CD14-positive monocyte (primary cell): ENCODE measurements around the gene HOXA13. TPM values are rescaled to one million over a fixed set of nuclear protein-coding genes. Genes with fewer than 3 reads are reported as not detected.

Source experiments
- DNase-seq, 3 donors: peaks; one replicate each; pipeline ENCODE4 v3.0.0-alpha.2; 2011 to 2022
- H2AFZ ChIP-seq: 2 replicates; pipeline ENCODE4 v1.6.0; 2012; ENCODE audit warnings: mild to moderate bottlenecking, low read depth, low read length, inconsistent platforms; ENCODE audit not compliant: insufficient read depth, poor library complexity, severe bottlenecking
- H3K27ac ChIP-seq, 2 donors: 1 replicate in 1 of 2; 2 replicates in 1 of 2; pipeline ENCODE4 v1.5.1; 2012 to 2013; ENCODE audit warnings: low read length in 2 of 2, control low read depth in 1 of 2, inconsistent platforms in 1 of 2, low read depth in 1 of 2, mild to moderate bottlenecking in 1 of 2
- H3K27me3 ChIP-seq, 2 donors: one replicate each; pipeline versions ENCODE4 v1.6.0 to v1.6.1; 2011 to 2013; ENCODE audit warnings: low read length in 2 of 2; ENCODE audit not compliant: control insufficient read depth in 2 of 2, insufficient read depth in 2 of 2
- H3K36me3 ChIP-seq, 2 donors: replicated peaks in 1 of 2; 1 replicate in 1 of 2; 2 replicates in 1 of 2; pipeline versions ENCODE4 v1.5.1 to v1.6.1; 2012 to 2013; ENCODE audit warnings: low read length in 2 of 2, control low read depth in 1 of 2, inconsistent platforms in 1 of 2, mild to moderate bottlenecking in 1 of 2; ENCODE audit not compliant: insufficient read depth in 2 of 2, control insufficient read depth in 1 of 2
- H3K4me1 ChIP-seq, 2 donors: 1 replicate in 1 of 2; 2 replicates in 1 of 2; pipeline versions ENCODE4 v1.5.1 to v1.6.1; 2012 to 2013; ENCODE audit warnings: low read length in 2 of 2, control low read depth in 1 of 2, inconsistent platforms in 1 of 2, mild to moderate bottlenecking in 1 of 2, moderate library complexity in 1 of 2; ENCODE audit not compliant: insufficient read depth in 2 of 2, control insufficient read depth in 1 of 2
- H3K4me2 ChIP-seq: replicated peaks from 2 replicates; pipeline ENCODE3; 2012; ENCODE audit warnings: low read length, moderate library complexity, mild to moderate bottlenecking; ENCODE audit not compliant: poor library complexity, severe bottlenecking; ENCODE audit errors: extremely low read depth
- H3K4me3 ChIP-seq, 3 experiments: fragments of 200-600 bp in 1 of 3; sonication (generic) in 1 of 3; replicated peaks in 1 of 3; 1 replicate in 2 of 3; 2 replicates in 1 of 3; pipeline ENCODE4 v1.5.1; 2011 to 2013; ENCODE audit warnings: low read length in 3 of 3, mild to moderate bottlenecking in 3 of 3, control low read depth in 2 of 3, low read depth in 2 of 3, inconsistent platforms in 1 of 3, moderate library complexity in 1 of 3
- H3K79me2 ChIP-seq: 2 replicates; pipeline ENCODE4 v1.6.0; 2012; ENCODE audit warnings: mild to moderate bottlenecking, control low read depth, inconsistent platforms, low read length, moderate library complexity; ENCODE audit not compliant: insufficient read depth
- H3K9ac ChIP-seq: 2 replicates; pipeline ENCODE4 v1.6.0; 2017; ENCODE audit warnings: low read length, mild to moderate bottlenecking; ENCODE audit not compliant: insufficient read depth, poor library complexity, severe bottlenecking
- H3K9me3 ChIP-seq, 2 donors: replicated peaks in 1 of 2; 1 replicate in 1 of 2; 2 replicates in 1 of 2; pipeline versions ENCODE4 v1.5.1 to v1.6.1; 2012 to 2013; ENCODE audit warnings: low read length in 2 of 2, control low read depth in 1 of 2; ENCODE audit not compliant: control insufficient read depth in 1 of 2, insufficient read depth in 1 of 2
- H4K20me1 ChIP-seq: 2 replicates; pipeline ENCODE4 v1.6.0; 2012; ENCODE audit warnings: mild to moderate bottlenecking, low read length, control low read depth, moderate library complexity; ENCODE audit not compliant: insufficient read depth
- H3K27ac Mint-ChIP-seq, 7 donors: one replicate each; pipeline ENCODE4 v1.8.0; 2020; ENCODE audit warnings: mild to moderate bottlenecking in 7 of 7, mixed read lengths in 7 of 7, moderate library complexity in 6 of 7, inconsistent platforms in 2 of 7
- H3K27me3 Mint-ChIP-seq, 3 donors: one replicate each; pipeline ENCODE4 v1.8.0; 2021 to 2022; ENCODE audit warnings: low read depth in 3 of 3, mild to moderate bottlenecking in 3 of 3, mixed read lengths in 3 of 3, moderate library complexity in 3 of 3, inconsistent platforms in 1 of 3
- H3K36me3 Mint-ChIP-seq, 2 donors: one replicate each; pipeline ENCODE4 v1.8.0; 2020; ENCODE audit warnings: mixed read lengths in 2 of 2, inconsistent platforms in 1 of 2, mild to moderate bottlenecking in 1 of 2
- H3K4me1 Mint-ChIP-seq: one replicate; pipeline ENCODE4 v1.8.0; 2020; ENCODE audit warnings: mild to moderate bottlenecking, mixed read lengths
- H3K4me3 Mint-ChIP-seq, 2 donors: one replicate each; pipeline ENCODE4 v1.8.0; 2020; ENCODE audit warnings: mild to moderate bottlenecking in 2 of 2, mixed read lengths in 2 of 2, moderate library complexity in 1 of 2
- H3K9me3 Mint-ChIP-seq, 7 donors: one replicate each; pipeline ENCODE4 v1.8.0; 2020 to 2022; ENCODE audit warnings: mixed read lengths in 7 of 7, mild to moderate bottlenecking in 6 of 7, moderate library complexity in 6 of 7, inconsistent platforms in 2 of 7
- CTCF ChIP-seq: fragments of 200-600 bp; IDR thresholded peaks from one replicate; pipeline ENCODE4 v1.8.0; 2022; ENCODE audit warnings: antibody characterized with exemption, mild to moderate bottlenecking
- WGBS: methylation state at CpG from one replicate; pipeline ENCODE4 v1.1.5; 2013; ENCODE audit warnings: missing lambda C conversion rate; ENCODE audit not compliant: insufficient coverage; 5-methylcytosine and 5-hydroxymethylcytosine counted together
- intact Hi-C, 2 donors: fragments of 100-400 bp; cut with micrococcal nuclease; formaldehyde crosslinking; loops; one replicate each; pipeline versions ENCODE4 v1.15.0 to v1.15.1; 2023
- polyA plus RNA-seq, 3 donors: library from polyadenylated mRNA; depleted of rRNA in 1 of 3; unstranded in 2 of 3; stranded (reverse) in 1 of 3; fragments of 300-500 nt in 2 of 3; fragments of >200 nt in 1 of 3; fragmentation: Illumina TruSeq in 2 of 3; gene quantifications; 1 replicate in 2 of 3; 2 replicates in 1 of 3; pipeline ENCODE4 v1.2.3, GENCODE V29; 2012 to 2021

The HOXA13 gene
- polyA plus RNA-seq, 3 donors, result not detected

GRCh38 chr7:27194686-27195379 lies 5.1 kb downstream of the HOXA13 start:
- intact Hi-C loops, result loop anchor here (5.0 to 10.0 kb wide), 4 partner anchors 382 to 827 kb away; no protein-coding TSS in a partner anchor
- Mint-ChIP-seq H3K4me1 (peaks cover 45% of the 10 kb centered on the region), H3K36me3 (peaks cover 8 to 14% of the 10 kb centered on the region in 2 donors), H3K4me3 (peak overlapping the region in 1 of 2 donors; percentile 89), H3K27ac (no peak overlapping the region), H3K27me3 (peaks cover 86 to 91% (median 89%) of the 10 kb centered on the region in 3 donors), H3K9me3 (peaks cover 0 to 42% (median 21%) of the 10 kb centered on the region in 7 donors)
- peaks cover 6 to 56% of the 10 kb centered on the region in 2 donors for H3K9me3 ChIP-seq
- no peak overlapping the region for H2AFZ ChIP-seq
- H3K27me3 ChIP-seq, result peaks cover 91 to 93% of the 10 kb centered on the region in 2 donors
- H3K79me2 ChIP-seq, result no peaks in the 10 kb centered on the region
- WGBS, result no CpG with 5 or more reads among the region's 9 CpGs
- peaks cover 25 to 32% of the 10 kb centered on the region in 2 donors for H3K4me1 ChIP-seq
- H3K9ac ChIP-seq, result no peak overlapping the region
- no peak for DNase-seq
- H3K36me3 ChIP-seq, result no peaks in the 10 kb centered on the region
- no peak overlapping the region for H3K4me3 ChIP-seq
- no peak for TF ChIP-seq CTCF
- H4K20me1 ChIP-seq, result no peaks in the 10 kb centered on the region
- H3K4me2 ChIP-seq, result no peak overlapping the region
- no peak overlapping the region for H3K27ac ChIP-seq

- H3K27me3 Mint-ChIP-seq, result peaks cover 91 to 94% (median 93%) of the 10 kb centered on the region in 3 donors
- TF ChIP-seq CTCF, result no peak
- H3K27ac Mint-ChIP-seq, result no peak overlapping the region
- Histone ChIP-seq H4K20me1 (no peaks in the 10 kb centered on the region), H2AFZ (no peak overlapping the region), H3K9me3 (peaks cover 6 to 62% of the 10 kb centered on the region in 2 donors), H3K27ac (no peak overlapping the region), H3K36me3 (no peaks in the 10 kb centered on the region), H3K4me2 (no peak overlapping the region), H3K9ac (no peak overlapping the region), H3K79me2 (no peaks in the 10 kb centered on the region), H3K4me1 (peaks cover 27 to 32% of the 10 kb centered on the region in 2 donors), H3K27me3 (peaks cover 96 to 98% of the 10 kb centered on the region in 2 donors), H3K4me3 (no peak overlapping the region)
- H3K36me3 Mint-ChIP-seq, result peaks cover 7 to 18% of the 10 kb centered on the region in 2 donors
- intact Hi-C loops, result loop anchor here (5.0 to 10.0 kb wide), 3 partner anchors 383 to 731 kb away; no protein-coding TSS in a partner anchor
- H3K4me3 Mint-ChIP-seq, result peak overlapping the region in 1 of 2 donors; percentile 89
- no CpG with 5 or more reads among the region's 2 CpGs for WGBS
- no peak for DNase-seq
- peaks cover 0 to 47% (median 24%) of the 10 kb centered on the region in 7 donors for H3K9me3 Mint-ChIP-seq
- H3K4me1 Mint-ChIP-seq, result peaks cover 50% of the 10 kb centered on the region
These were observed 5.9 kb downstream of the HOXA13 start for GRCh38 chr7:27194002-27194352.
